ENCODE data around the gene ASL. TPM values are rescaled to one million over a fixed set of nuclear protein-coding genes. Genes with fewer than 3 reads are reported as not detected.

Gene ASL
- total RNA-seq, 1 experiment from 2014 or later, result 46.9 TPM

DNA sequence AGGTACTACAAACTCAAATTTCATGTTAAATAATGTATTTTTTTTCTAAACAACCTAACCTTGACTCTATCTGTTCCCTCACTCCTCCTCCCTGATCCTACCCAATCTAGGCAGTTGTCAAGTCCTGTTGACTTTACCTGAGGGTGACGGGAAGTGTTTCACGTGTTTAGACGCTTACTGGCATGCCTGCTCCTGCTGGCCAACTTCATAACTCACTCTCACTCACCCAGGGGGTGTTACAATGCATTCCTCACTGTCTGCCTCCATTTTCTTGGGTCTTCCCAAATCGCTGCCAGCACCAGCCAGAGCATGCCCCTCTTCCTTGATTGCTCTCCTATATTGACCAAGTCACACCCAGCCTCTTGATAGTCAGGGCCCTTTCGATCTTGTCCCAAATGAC, 67.4 kb downstream of the ASL start:
- POLR2A ChIA-PET, result no interaction called here
- RAD21 ChIA-PET (ENCODE audit: low non-redundant PET in 1 of 2, low total read pairs in 2 of 2, uncharacterized antibody in 2 of 2, unreplicated experiment in 2 of 2), result no interaction called here
- Histone ChIP-seq H3K4me2 (ENCODE audit: low read length) (no peak overlapping the region), H3K9me3 (ENCODE audit: control insufficient read depth in 1 of 2, insufficient read depth in 1 of 2, low read depth in 1 of 2, low read length in 2 of 2) (no peaks in the 10 kb centered on the region), H3K4me1 (ENCODE audit: control insufficient read depth in 1 of 2, insufficient read depth in 2 of 2, low read length in 2 of 2) (peaks cover 18 to 47% of the 10 kb centered on the region in 2 experiments), H3K4me3 (replicated peaks in 1 of 2; ENCODE audit: low read depth in 1 of 2, low read length in 2 of 2) (no peak overlapping the region), H2AFZ (ENCODE audit: low read depth, low read length, poor library complexity, severe bottlenecking) (no peak overlapping the region), H3K9me2 (ENCODE audit: insufficient read depth) (no peaks in the 10 kb centered on the region), H3K36me3 (ENCODE audit: control insufficient read depth in 1 of 2, insufficient read depth in 2 of 2, low read length in 2 of 2) (peaks cover 9 to 38% of the 10 kb centered on the region in 2 experiments; a peak in 2 of 4 replicates), H3K27me3 (ENCODE audit: insufficient read depth, low read length) (no peaks in the 10 kb centered on the region), H3K79me2 (ENCODE audit: insufficient read depth, low read length) (peaks cover 55% of the 10 kb centered on the region), H3K27ac (ENCODE audit: low read depth, low read length) (no peak overlapping the region), H3K9ac (ENCODE audit: low read length) (no peak overlapping the region), H4K20me1 (ENCODE audit: insufficient read depth) (no peaks in the 10 kb centered on the region)
- BruUV-seq (replicated peaks), result no TSS peak
- ATAC-seq (no peak), DNase-seq (ENCODE audit: low read depth, low spot score) (no peak)
- intact Hi-C loops (cut with micrococcal nuclease), result loop anchor here (10.0 kb wide), 1 partner anchor 352 kb away; no protein-coding TSS in a partner anchor
- TF ChIP-seq EZH2 (IDR thresholded peaks at IDR 0.05) (no peak), SIN3A (IDR thresholded peaks at IDR 0.05; ENCODE audit: low read depth) (no peak), ZFX (IDR thresholded peaks at IDR 0.05) (no peak), SRF (IDR thresholded peaks at IDR 0.05; ENCODE audit: low read depth) (no peak), YY1 (IDR thresholded peaks at IDR 0.05; ENCODE audit: extremely low read depth, insufficient replicate concordance, low read depth, low read length) (no peak), MAX (IDR thresholded peaks at IDR 0.05) (no peak), TCF7L2 (IDR thresholded peaks at IDR 0.05; ENCODE audit: borderline replicate concordance, extremely low read depth, insufficient read depth, insufficient read length) (no peak), SP1 (IDR thresholded peaks at IDR 0.05; ENCODE audit: low read depth) (no peak), POLR2AphosphoS5 (IDR thresholded peaks at IDR 0.05; ENCODE audit: low read depth, low read length) (no peak), CTCF (IDR thresholded peaks at IDR 0.05 in 2 of 3, conservative IDR thresholded peaks at IDR 0.05 in 1 of 3; ENCODE audit: borderline replicate concordance in 1 of 3, insufficient read depth in 1 of 3, low read depth in 2 of 3, low read length in 2 of 3) (no peak), ZNF274 (IDR thresholded peaks at IDR 0.05; ENCODE audit: low read depth, low read length) (no peak), ZBTB33 (IDR thresholded peaks at IDR 0.05; ENCODE audit: extremely low read depth, insufficient replicate concordance, low read length) (no peak), RAD21 (IDR thresholded peaks at IDR 0.05; ENCODE audit: low read depth) (no peak), CEBPB (IDR thresholded peaks at IDR 0.05; ENCODE audit: low read depth) (no peak), CBX3 (IDR thresholded peaks at IDR 0.05; ENCODE audit: low read depth) (no peak), EZH2phosphoT487 (IDR thresholded peaks at IDR 0.05; ENCODE audit: borderline replicate concordance) (no peak), FOSL1 (IDR thresholded peaks at IDR 0.05; ENCODE audit: low read depth) (no peak)
- TF ChIP-seq, protein P1, sequence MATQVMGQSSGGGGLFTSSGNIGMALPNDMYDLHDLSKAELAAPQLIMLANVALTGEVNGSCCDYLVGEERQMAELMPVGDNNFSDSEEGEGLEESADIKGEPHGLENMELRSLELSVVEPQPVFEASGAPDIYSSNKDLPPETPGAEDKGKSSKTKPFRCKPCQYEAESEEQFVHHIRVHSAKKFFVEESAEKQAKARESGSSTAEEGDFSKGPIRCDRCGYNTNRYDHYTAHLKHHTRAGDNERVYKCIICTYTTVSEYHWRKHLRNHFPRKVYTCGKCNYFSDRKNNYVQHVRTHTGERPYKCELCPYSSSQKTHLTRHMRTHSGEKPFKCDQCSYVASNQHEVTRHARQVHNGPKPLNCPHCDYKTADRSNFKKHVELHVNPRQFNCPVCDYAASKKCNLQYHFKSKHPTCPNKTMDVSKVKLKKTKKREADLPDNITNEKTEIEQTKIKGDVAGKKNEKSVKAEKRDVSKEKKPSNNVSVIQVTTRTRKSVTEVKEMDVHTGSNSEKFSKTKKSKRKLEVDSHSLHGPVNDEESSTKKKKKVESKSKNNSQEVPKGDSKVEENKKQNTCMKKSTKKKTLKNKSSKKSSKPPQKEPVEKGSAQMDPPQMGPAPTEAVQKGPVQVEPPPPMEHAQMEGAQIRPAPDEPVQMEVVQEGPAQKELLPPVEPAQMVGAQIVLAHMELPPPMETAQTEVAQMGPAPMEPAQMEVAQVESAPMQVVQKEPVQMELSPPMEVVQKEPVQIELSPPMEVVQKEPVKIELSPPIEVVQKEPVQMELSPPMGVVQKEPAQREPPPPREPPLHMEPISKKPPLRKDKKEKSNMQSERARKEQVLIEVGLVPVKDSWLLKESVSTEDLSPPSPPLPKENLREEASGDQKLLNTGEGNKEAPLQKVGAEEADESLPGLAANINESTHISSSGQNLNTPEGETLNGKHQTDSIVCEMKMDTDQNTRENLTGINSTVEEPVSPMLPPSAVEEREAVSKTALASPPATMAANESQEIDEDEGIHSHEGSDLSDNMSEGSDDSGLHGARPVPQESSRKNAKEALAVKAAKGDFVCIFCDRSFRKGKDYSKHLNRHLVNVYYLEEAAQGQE (IDR thresholded peaks at IDR 0.05; ENCODE audit: low read depth), result no peak
- CTCF ChIA-PET, result no interaction called here
